Stimulated activated naive CD8-positive, alpha-beta T cell treated with anti-CD3 and anti-CD28 coated beads, Interleukin-15, Interleukin-2, amounts not matched to agents 100 U/mL and 50 U/mL, for 24 hours (primary cell): Measurements from ENCODE around the gene ENDOG.
A peak's percentile ranks its signal among the peaks of the same experiment; 100 is the strongest.
"Not testable (repeated sequence)": the region's sequence is repeated elsewhere in the genome, so short reads cannot be mapped to it uniquely, and the experiment has no call there.

ENCODE experiments used
- ATAC-seq: fragments of 150-1000 bp; cut with Tn5 transposase; one replicate; pipeline ENCODE4 v1.10.0; 2021
- DNase-seq: peaks from one replicate; pipeline ENCODE4 v3.0.0; 2021

Gene ENDOG

DNA sequence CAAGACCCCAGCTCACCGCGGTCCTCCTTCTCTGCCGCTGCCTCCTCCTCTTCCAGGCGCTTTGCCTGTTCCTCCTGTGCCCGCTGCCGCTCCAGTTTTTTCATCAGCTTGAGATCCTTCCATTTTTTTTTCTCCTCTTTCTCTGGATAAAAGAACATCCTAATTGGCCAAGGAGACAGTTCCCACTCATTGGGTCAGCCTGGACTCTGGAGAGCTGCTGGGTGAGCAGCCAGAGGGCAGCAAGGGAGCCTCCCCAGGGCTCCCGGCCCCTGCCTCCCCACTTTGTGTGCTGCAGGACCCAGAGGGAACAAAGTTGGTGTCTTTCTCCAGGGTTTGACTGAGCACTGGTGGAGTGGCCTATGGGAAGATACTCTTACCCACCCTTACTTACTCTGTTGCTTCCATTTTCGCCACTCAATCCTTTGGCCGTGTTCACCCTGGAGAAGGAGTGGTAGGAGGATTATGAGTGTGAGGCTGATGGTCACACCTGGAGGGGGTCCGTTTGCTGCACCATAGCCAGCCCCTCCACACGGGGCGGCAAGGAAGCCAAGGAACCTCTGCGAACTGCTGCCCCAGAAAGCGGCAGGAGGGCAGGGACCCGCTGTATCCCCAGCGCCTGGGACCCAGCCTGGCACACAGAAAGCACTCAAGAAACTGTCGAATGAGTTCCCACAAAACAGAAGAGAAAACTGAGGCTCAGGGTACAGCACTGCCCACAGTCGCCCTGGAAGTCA is 10.6 kb downstream of the ENDOG start:
- no peak for DNase-seq
- peak; percentile 1 for ATAC-seq

DNA sequence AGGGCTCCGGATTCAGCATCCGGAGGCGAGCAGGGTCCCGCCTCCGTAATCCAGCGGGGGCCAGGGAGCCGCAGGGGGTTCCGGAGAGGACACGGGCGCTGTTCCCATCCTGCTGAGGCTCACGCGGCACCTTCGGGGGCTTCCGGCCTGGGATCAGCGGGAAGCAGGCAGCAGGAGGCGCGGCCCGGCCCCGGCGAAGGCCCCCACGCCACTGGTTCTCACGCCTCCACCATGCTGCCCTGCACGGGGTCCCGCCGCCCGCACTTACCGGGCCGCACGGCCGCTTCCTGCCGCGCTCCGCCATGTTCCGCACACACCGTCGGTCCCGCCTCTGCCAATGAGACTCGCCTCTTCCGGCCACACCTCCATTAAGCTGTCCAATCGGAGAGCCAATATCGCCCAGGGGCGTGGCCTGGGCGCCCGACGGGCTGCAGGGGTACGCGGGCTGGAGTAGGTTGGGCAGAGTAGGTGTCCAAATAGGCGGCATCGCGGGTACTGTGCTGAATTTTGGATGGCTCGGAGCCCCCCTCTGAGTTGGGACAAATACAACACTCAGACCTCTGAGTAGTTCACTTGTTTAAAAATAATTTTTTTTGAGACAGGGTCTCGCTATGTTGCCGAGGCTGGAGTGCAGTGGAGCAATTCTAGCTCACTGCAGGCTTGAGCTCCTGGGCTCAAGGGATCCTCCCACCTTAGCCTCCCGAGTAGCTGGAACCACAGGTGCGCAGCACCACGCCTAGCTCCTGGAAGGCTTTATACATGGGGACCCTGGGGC is 11.4 kb downstream of the ENDOG start, which contains the start of gene SPOUT1:
Gene SPOUT1 (minus strand): TSS at position 318 of the 775 bp plus-strand sequence. CDS start 14 bp downstream, at position 304.
- DNase-seq = peak; percentile 95
- ATAC-seq = peak; percentile 98

DNA sequence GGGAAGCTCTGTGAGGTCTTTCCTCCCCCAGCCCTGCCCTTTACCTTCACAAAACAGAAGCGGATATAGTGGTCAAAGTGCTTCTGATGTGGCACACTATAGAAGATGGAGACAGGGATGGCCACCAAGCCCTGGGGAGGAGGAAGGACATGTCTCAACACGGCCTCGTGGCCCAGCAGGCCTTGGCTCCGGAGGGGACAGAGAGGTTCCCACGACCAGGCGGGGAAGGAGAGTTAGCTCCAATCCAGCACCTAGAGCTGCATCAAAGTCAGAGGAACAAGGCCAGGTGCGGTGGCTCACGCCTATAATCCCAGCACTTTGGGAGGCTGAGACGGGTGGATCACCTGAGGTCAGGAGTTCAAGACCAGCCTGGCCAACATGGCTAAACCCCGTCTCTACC is 15.4 kb downstream of the ENDOG start:
- ATAC-seq (no peak), DNase-seq (no peak)

DNA sequence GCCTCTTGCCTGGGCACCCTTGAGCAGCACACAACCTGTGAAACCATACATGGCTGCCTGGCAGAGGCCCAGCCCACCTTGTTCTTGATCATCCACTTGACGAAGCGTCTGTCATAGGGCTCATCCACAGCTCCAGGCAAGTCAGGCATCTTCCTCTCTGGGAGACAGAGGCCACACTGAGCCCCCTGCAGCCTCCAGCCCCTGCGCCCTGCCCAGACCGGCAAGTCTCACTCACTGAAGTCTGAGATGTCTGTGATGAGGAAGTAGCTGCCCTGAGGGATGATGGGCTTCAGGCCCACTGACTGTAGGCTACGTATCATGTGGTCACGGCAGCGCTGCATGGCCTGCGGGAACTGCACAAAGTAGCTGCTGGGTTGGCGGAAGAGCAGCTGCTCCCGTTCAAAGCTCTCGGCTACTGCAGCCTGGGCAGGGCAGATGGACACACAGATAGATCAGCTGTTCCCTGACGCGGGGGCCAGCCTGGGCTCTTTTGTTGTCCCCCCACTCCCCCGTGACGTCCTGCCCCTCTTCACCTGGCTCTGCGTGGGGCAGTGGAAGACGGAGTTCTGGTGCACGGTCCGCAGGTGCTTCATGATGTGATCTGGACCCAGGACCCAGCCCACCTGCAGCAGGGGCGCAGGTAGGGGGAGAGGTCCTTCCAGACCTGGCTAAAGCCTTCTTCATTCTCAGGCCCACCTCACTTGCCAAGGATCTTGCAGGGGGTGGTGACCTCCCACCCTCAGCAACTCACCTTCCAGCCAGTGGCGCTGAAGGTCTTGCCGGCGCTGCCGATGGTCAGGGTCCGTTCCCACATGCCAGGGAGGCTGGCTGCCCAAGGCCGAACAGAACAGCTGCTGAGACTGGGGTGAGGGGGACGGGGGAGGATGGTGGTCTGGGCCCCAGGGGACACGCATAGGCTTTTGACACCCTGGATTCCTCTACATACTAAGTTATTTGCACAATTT is 17.2 kb downstream of the ENDOG start:
- no peak for DNase-seq
- ATAC-seq = no peak

DNA sequence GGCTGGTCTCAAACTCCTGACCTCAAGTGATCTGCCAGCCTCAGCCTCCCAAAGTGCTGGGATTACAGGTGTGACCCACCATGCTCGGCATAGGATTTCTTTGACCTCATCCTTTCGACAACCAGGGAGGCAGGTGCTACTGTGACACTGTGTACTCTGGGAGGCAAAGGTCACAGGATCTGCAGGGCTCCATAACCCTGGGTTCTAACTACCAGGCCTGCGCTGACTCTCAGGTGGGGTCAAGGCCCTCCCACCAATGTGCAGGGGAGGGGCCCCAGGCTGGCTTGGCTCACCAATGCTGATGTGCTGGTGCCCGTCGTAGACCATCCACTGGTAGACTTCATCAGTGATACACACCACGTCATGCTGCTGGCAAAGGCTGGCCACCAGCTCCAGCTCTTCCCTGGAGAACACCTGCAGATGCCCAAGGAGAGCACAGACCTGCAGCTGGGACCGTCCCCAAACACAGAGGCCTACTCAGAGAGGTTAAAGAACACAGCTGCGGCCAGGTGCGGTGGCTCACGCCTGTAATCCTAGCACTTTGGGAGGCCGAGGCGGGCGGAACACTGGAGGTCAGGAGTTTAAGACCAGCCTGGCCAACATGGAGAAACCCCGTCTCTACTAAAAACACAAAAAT is 18.3 kb downstream of the ENDOG start:
- DNase-seq (no peak), ATAC-seq (no peak)

DNA sequence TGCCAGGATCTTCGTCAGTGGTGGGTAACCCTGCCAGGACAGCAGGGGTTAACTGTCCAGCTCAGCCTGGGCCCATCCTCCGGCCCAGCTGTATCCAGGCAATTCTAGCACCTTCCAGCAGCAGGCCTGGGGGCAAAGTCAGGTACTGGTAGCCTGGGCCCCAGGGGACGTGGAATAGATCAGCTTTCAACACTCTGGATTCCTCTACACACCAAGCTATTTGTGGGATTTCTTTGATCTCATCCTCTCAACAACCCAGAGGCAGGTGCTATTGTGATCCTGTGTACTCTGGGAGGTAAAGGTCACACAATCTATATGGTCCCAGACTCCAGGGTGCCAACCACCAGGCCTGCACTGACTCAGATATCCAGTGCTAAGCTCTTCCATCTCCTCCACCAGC is 20.0 kb downstream of the ENDOG start:
- ATAC-seq = no peak
- DNase-seq = no peak

DNA sequence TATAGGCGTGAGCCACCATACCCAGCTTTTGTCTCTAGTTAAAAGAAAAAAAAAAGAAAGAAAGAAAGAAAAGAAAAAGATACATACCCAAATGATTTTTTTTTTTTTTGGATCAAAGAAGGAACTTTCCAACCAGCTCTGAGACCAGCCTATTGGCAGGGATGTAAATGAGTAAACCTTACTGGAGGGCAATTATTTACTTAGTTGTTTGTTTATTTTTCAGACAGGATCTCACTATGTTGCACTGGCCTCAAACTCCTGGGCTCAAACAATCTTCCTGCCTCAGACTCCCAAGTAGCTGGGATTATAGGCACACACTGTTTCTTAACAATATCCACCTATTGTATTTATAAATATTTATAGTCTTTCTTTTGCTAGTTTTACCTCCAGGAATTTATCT is 22.2 kb downstream of the ENDOG start:
- DNase-seq (no peak), ATAC-seq (no peak)

DNA sequence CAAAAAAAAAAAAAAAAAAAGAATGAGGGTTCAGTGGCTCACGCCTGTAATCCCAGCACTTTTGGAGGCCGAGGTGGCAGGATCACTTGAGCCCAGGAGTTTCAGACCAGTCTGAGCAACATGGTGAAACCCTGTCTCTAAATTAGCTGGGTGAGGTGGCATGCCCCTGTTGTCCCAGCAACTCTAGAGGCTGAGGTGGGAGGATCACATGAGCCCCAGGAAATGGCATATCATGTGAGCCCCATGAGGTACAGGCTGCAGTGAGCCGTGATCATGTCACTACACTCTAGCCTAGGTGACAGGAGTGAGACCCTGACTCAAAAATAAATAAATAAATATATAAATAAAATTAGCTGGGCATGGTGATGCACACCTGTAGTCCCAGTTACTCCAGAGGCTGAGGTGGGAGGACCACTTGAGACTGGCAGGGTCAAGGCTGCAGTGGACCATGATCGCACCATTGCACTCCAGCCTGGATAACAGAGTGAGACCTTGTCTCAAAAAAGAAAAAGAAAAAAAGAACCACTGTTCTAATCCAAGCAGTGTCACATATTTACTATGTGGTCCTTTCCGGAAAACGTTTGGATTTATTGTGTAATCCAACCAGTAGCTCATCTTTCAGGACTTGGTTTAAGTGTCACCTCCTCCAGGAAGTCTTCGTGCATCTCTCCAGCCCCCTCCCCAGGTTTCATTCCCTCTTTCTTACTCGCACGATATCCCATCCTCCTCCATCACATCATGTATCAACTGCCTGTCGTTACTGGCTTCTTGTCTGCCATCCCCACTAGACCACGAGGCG is 23.6 kb downstream of the ENDOG start:
- no peak for DNase-seq
- no peak for ATAC-seq

DNA sequence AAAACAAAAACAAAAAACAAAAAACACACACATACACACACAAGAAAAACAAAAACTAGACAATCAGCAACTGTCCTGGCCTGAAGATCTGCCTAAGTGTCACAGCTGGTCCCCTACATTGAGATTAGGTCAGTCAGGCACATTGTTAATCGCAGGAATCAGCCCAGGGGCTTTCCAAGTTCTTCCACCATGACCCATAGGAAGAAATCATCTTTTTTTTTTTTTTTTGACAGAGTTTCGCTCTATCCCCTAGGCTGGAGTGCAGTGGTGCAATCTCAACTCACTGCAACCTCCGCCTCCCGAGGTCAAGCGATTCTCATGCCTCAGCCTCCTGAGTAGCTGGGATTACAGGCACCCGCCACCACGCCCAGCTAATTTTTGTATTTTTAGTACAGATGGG is 24.9 kb downstream of the ENDOG start:
- DNase-seq, ATAC-seq: not testable (repeated sequence)

DNA sequence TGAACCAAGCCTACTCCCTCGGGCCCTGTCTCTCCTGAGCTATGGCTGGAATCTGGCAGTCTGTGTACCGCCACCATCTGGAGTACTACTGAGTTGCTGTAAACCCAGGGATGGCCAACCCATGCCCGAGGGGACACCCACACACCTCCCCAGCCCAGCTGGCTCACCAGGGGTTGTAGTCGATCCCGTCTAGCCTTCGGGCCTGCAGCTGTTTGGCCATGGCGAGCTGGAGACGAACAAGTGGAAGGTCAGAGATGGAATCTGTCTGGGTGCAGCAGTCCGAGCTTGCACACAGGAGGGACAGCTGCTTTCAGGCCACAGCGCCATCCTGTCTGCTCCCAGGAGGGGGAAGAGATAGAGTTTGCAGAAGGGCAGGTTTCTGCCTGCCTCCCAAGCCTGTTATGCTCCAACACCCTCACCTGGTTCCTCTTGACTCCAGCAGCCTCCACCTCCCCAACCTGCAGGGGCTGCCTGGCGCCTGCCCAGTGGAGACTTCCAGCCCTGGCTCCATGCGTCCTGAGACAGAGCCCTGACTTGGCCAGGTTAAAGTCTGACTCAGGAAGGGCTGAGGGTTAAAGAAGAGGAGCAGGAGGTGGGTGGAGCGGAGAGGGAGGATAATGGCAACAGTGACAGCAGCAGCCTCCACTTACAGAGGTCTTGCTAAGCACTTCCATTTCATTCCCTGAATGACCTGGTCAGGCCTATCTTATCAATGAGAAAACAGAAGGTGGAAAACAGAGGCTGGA is 27.1 kb downstream of the ENDOG start:
- ATAC-seq = no peak
- no peak for DNase-seq

DNA sequence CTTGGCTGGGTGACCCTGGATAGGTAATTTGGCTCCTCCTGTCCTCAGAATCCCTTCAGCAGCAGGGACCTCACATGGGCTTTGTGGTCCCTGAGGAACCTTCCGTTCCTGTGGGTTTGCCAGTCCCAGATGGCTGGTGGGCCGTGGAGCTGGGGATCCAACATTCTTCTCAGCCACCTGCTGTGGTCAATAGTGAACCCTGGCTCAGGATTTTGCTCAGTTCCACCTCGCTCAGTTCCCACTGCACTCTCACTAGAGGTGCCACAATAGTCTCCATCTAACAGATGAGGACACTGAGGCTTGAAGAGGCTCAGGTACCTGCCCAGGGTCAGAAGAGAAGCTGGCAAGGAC is 28.4 kb downstream of the ENDOG start:
- ATAC-seq (no peak), DNase-seq (no peak)

DNA sequence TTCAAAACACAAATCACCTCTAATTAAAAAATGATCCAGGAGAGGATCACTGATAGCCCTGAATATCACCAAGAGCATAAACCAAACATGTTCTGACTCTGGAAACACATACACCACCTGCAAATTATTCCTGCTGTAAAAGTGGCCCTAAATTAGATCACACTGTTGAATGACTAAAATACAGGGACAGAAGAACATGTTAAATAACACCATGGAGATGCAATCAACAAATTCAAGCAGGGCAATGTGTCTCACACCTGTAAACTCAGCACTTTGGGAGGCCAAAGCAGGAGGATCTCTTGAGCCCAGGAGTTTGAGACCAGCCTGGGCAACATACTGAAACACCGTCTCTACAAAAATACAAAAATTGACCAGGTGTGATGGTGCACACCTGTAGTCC is 29.5 kb downstream of the ENDOG start:
- no peak for ATAC-seq

DNA sequence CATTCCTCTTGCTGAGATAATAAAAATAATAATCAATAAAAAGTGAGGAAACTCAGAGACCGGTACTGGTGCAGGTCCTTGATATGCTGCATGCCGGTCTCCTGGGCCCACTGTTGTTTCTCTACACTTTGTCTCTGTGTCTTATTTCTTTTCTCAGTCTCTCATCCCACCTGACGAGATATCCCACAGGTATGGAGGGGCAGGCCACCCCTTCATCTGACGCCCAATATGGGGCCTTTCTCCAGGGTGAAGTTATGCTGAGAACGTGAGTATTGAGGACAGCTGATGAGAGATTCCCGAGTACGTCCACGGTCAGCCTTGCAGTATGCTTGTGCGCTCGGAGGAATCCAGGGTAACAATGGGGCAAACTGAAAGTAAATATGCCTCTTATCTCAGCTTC is 32.7 kb downstream of the ENDOG start:
- ATAC-seq, DNase-seq: not testable (repeated sequence)

More for the DNA sequence above, 29.5 kb downstream of the ENDOG start:
- DNase-seq = no peak

DNA sequence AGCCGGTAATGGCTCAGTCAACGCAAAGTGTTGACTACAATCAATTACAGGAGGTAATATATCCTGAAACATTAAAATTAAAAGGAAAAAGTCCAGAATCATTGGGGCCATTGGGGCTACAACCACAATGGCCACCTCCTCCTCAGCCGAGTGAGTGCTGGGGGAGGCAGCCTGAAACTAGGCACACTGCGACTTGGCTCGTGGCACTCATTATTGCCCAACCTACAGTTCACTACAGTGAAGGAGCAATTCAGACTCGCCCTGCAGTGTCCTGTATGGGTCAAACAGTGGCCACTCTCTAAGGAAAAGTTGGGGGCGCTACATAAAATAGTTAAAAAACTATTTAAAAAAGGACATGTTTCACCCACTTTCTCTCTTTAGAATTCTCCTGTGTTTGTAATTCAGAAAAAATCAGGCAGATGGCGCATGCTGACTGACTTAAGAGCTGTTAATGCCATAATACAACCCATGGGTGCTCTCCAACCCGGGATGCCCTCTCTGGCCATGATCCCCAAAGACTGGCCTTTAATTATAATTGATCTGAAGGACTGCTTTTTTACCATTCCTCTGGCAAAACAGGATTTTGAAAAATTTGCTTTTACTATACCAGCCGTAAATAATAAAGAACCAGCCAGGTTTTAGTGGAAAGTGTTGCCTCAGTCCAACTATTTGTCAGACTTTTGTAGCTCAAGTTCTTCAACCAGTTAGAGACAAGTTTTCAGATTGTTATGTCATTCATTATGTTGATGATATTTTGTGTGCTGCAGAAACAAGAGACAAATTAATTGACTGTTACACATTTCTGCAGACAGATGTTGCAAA is 33.7 kb downstream of the ENDOG start:
- DNase-seq, ATAC-seq: not testable (repeated sequence)

DNA sequence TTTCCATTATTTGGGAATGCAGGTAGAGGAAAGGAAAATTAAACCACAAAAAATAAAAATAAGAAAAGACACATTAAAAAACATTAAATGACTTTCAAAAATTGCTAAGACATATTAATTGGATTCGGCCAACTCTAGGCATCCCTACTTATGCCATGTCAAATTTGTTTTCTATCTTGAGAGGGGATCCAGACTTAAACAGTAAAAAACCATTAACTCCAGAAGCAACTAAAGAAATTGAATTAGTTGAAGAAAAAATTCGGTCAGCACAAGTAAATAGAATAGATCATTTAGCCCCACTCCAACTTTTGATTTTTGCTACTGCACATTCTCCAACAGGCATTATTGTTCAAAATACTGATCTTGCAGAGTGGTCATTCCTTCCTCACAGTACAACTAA is 34.3 kb downstream of the ENDOG start:
- not testable (repeated sequence) for ATAC-seq, DNase-seq

DNA sequence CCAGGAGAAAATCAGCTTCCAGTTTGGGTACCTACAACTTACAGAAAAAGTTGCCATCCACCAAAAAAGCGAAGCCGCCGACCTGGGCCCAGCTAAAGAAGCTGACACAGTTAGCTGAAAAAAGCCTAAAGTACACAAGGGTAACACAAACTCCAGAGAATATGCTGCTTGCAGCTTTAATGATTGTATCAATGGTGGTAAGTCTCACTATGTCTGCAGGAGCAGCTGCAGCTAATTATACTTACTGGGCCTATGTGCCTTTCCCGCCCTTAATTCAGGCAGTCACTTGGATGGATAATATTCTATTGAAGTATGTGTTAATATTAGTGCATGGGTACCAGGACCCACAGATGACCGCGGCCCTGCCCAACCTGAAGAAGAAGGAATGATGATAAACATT is 36.2 kb downstream of the ENDOG start:
- DNase-seq, ATAC-seq: not testable (repeated sequence)

DNA sequence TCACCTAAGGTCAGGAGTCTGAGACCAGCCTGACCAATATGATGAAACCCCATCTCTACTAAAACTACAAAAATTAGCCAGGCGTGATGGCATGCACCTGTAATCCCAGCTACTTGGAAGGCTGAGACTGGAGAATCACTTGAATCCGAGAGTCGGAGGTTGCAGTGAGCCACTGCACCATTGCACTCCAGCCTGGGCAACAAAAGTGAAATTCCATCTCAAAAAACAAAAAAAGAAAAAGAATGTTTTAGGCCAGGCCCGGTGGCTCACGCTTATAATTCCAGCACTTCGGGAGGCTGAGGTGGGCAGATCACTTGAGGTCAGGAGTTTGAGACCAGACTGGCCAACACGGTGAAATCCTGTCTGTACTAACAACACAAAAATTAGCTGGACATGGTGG is 40.2 kb downstream of the ENDOG start:
- not testable (repeated sequence) for ATAC-seq, DNase-seq

DNA sequence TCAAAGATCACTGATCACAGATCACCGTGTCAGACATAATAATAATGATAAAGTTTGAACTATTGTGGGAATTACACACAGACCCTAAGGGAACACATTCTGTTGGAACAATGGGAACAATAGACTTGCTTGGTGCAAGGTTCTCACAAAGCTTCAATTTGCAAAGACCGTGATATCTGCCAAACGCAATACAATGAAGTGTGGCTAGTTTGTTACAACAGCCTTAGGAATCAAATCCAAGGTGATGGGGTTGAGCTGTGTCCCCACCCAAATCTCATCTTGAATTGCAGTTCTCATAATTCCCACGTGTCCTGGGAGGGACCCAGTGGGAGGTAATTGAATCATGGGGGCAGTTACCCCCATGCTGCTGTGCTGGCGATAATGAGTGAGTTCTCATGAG is 42.6 kb downstream of the ENDOG start:
- ATAC-seq (no peak), DNase-seq (no peak)

DNA sequence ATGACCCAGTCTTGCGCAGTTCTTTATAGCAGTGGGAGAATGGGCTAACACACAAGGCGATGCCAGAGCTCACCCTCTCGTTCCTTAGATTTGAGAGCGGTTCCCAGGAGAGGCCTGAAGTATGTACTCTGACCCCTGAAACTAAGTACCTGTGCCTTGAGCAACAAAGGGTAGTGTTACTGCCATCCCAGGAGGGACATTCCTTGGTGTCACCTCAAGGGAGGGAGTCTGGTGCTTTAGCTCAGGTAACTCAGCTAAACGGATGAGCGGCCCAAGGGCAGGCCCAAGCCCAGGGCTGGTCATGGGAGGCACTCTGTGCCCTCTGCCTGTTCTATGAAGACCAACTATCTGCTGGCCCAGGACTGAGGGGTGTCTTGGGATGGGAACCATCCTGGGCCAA is 43.2 kb downstream of the ENDOG start:
- no peak for DNase-seq
- ATAC-seq = no peak
